GM20431 (cell line): ENCODE results near the gene MAP3K13.

ENCODE experiments used
- in situ Hi-C: fragments of 300-500 bp; cut with MseI, MboI; formaldehyde crosslinking; loops from one replicate; pipeline ENCODE4 v1.15.0; 2020; ENCODE audit warnings: low sequenced_read_pairs; ENCODE audit not compliant: unreplicated experiment

Gene MAP3K13

GRCh38 chr3:185489462-185489861, 126.5 kb downstream of the MAP3K13 start:
- in situ Hi-C loops, result no loop called here

GRCh38 chr3:185490241-185490640, 127.3 kb downstream of the MAP3K13 start:
- in situ Hi-C loops, result no loop called here

- in situ Hi-C loops, result no loop called here
Observed at GRCh38 chr3:185498503-185499396, 135.8 kb downstream of the MAP3K13 start, which contains the start of gene TMEM41A. TMEM41A (minus strand) TSS chr3:185499035; CDS start chr3:185498961, 74 bp downstream.

- in situ Hi-C loops, result no loop called here
Observed at GRCh38 chr3:185502987-185503386, 140.1 kb downstream of the MAP3K13 start.

GRCh38 chr3:185503521-185503920, 140.6 kb downstream of the MAP3K13 start:
- in situ Hi-C loops, result no loop called here

- in situ Hi-C loops, result no loop called here
Observed at GRCh38 chr3:185504636-185505035, 141.7 kb downstream of the MAP3K13 start.

GRCh38 chr3:185507883-185508282, 144.9 kb downstream of the MAP3K13 start:
- in situ Hi-C loops, result no loop called here

GRCh38 chr3:185508335-185508991, 145.5 kb downstream of the MAP3K13 start:
- in situ Hi-C loops, result no loop called here

GRCh38 chr3:185511711-185512110, 148.8 kb downstream of the MAP3K13 start:
- in situ Hi-C loops, result no loop called here

GRCh38 chr3:185517387-185518130, 154.6 kb downstream of the MAP3K13 start:
- in situ Hi-C loops, result no loop called here

- in situ Hi-C loops, result no loop called here
Observed at GRCh38 chr3:185519021-185519420, 156.1 kb downstream of the MAP3K13 start.

GRCh38 chr3:185521349-185522138, 158.6 kb downstream of the MAP3K13 start:
- in situ Hi-C loops, result no loop called here

GRCh38 chr3:185526349-185526951, 163.5 kb downstream of the MAP3K13 start:
- in situ Hi-C loops, result no loop called here

- in situ Hi-C loops, result no loop called here
Observed at GRCh38 chr3:185527364-185527763, 164.4 kb downstream of the MAP3K13 start.

- in situ Hi-C loops, result no loop called here
Observed at GRCh38 chr3:185528532-185528931, 165.6 kb downstream of the MAP3K13 start.

GRCh38 chr3:185530856-185531255, 167.9 kb downstream of the MAP3K13 start:
- in situ Hi-C loops, result no loop called here

- in situ Hi-C loops, result no loop called here
Observed at GRCh38 chr3:185532901-185533300, 170.0 kb downstream of the MAP3K13 start.

- in situ Hi-C loops, result no loop called here
Observed at GRCh38 chr3:185534511-185534910, 171.6 kb downstream of the MAP3K13 start.

- in situ Hi-C loops, result no loop called here
Observed at GRCh38 chr3:185537369-185537970, 174.5 kb downstream of the MAP3K13 start.
